Measurements from ENCODE around the gene OVOL1. TPM values are rescaled to one million over a fixed set of nuclear protein-coding genes. Genes with fewer than 3 reads are reported as not detected.

Gene OVOL1
- total and polyA plus RNA-seq, 2 donors (not counting 1 experiment from before 2014, with no cell fraction given) = 0.15 to 0.66 TPM

Other genes starting within 250 kb of the OVOL1 start
- gene LTBP3, start 228.7 kb upstream of the OVOL1 start, total RNA-seq = 69.0 and 69.7 TPM in 2 replicates
- gene LTBP3, start 228.7 kb upstream of the OVOL1 start, polyA plus RNA-seq = 65.1 and 84.8 TPM in 2 replicates
- gene ZNRD2, start 216.6 kb upstream of the OVOL1 start, total RNA-seq = 22.1 and 24.0 TPM in 2 replicates
- gene ZNRD2, start 216.6 kb upstream of the OVOL1 start, polyA plus RNA-seq = 98.0 and 112 TPM in 2 replicates
- 29.7 and 30.4 TPM in 2 replicates for gene FAM89B, start 214.5 kb upstream of the OVOL1 start, total RNA-seq
- gene FAM89B, start 214.5 kb upstream of the OVOL1 start, polyA plus RNA-seq = 35.1 and 50.2 TPM in 2 replicates
- gene EHBP1L1, start 211.0 kb upstream of the OVOL1 start, total RNA-seq = 202 and 224 TPM in 2 replicates
- gene EHBP1L1, start 211.0 kb upstream of the OVOL1 start, polyA plus RNA-seq = 279 and 313 TPM in 2 replicates
- gene KCNK7, start 191.3 kb upstream of the OVOL1 start, total RNA-seq = 3.5 and 3.9 TPM in 2 replicates
- gene KCNK7, start 191.3 kb upstream of the OVOL1 start, polyA plus RNA-seq = 2.2 and 5.8 TPM in 2 replicates
- gene MAP3K11, start 172.8 kb upstream of the OVOL1 start, total RNA-seq = 97.2 and 99.7 TPM in 2 replicates
- 40.7 and 67.3 TPM in 2 replicates for gene MAP3K11, start 172.8 kb upstream of the OVOL1 start, polyA plus RNA-seq
- 61.4 and 61.5 TPM in 2 replicates for gene PCNX3, start 171.3 kb upstream of the OVOL1 start, total RNA-seq
- 56.1 and 62.8 TPM in 2 replicates for gene PCNX3, start 171.3 kb upstream of the OVOL1 start, polyA plus RNA-seq
- gene SIPA1, start 149.0 kb upstream of the OVOL1 start, total RNA-seq = 448 and 461 TPM in 2 replicates
- gene SIPA1, start 149.0 kb upstream of the OVOL1 start, polyA plus RNA-seq = 308 and 314 TPM in 2 replicates
- 154 and 160 TPM in 2 replicates for gene RELA, start 124.1 kb upstream of the OVOL1 start, total RNA-seq
- gene RELA, start 124.1 kb upstream of the OVOL1 start, polyA plus RNA-seq = 124 and 188 TPM in 2 replicates
- 134 and 142 TPM in 2 replicates for gene KAT5, start 74.8 kb upstream of the OVOL1 start, total RNA-seq
- gene KAT5, start 74.8 kb upstream of the OVOL1 start, polyA plus RNA-seq = 84.6 and 131 TPM in 2 replicates
- gene RNASEH2C, start 66.3 kb upstream of the OVOL1 start, total RNA-seq = 75.3 and 81.6 TPM in 2 replicates
- gene RNASEH2C, start 66.3 kb upstream of the OVOL1 start, polyA plus RNA-seq = 71.6 and 95.0 TPM in 2 replicates
- gene AP5B1, start 6.1 kb upstream of the OVOL1 start, total RNA-seq = 25.2 and 26.3 TPM in 2 replicates
- gene AP5B1, start 6.1 kb upstream of the OVOL1 start, polyA plus RNA-seq = 9.4 and 9.6 TPM in 2 replicates
- gene SNX32, start 46.9 kb downstream of the OVOL1 start, total RNA-seq = 0.34 and 0.57 TPM in 2 replicates
- 0.89 and 8.8 TPM in 2 replicates for gene SNX32, start 46.9 kb downstream of the OVOL1 start, polyA plus RNA-seq
- 439 and 455 TPM in 2 replicates for gene CFL1, start 71.1 kb downstream of the OVOL1 start, total RNA-seq
- gene CFL1, start 71.1 kb downstream of the OVOL1 start, polyA plus RNA-seq = 530 and 990 TPM in 2 replicates
- 71.1 and 74.5 TPM in 2 replicates for gene MUS81, start 73.4 kb downstream of the OVOL1 start, total RNA-seq
- 134 and 135 TPM in 2 replicates for gene MUS81, start 73.4 kb downstream of the OVOL1 start, polyA plus RNA-seq
- gene EFEMP2, start 85.7 kb downstream of the OVOL1 start, total RNA-seq = 9.5 and 11.7 TPM in 2 replicates
- 13.3 and 14.7 TPM in 2 replicates for gene EFEMP2, start 85.7 kb downstream of the OVOL1 start, polyA plus RNA-seq
- gene CTSW, start 92.8 kb downstream of the OVOL1 start, total RNA-seq = 0.84 and 1.3 TPM in 2 replicates
- 4.6 and 5.4 TPM in 2 replicates for gene CTSW, start 92.8 kb downstream of the OVOL1 start, polyA plus RNA-seq
- gene FIBP, start 101.4 kb downstream of the OVOL1 start, total RNA-seq = 59.8 and 63.4 TPM in 2 replicates
- gene FIBP, start 101.4 kb downstream of the OVOL1 start, polyA plus RNA-seq = 94.9 and 128 TPM in 2 replicates
- 16.8 and 18.2 TPM in 2 replicates for gene CCDC85B, start 103.6 kb downstream of the OVOL1 start, total RNA-seq
- gene CCDC85B, start 103.6 kb downstream of the OVOL1 start, polyA plus RNA-seq = 21.8 and 39.5 TPM in 2 replicates
- not detected in 2 replicates for gene FOSL1, start 113.3 kb downstream of the OVOL1 start, total RNA-seq
- 2.3 and 4.8 TPM in 2 replicates for gene FOSL1, start 113.3 kb downstream of the OVOL1 start, polyA plus RNA-seq
- gene C11orf68, start 132.0 kb downstream of the OVOL1 start, total RNA-seq = 50.6 and 57.6 TPM in 2 replicates
- gene C11orf68, start 132.0 kb downstream of the OVOL1 start, polyA plus RNA-seq = 16.6 and 34.9 TPM in 2 replicates
- 62.9 and 71.7 TPM in 2 replicates for gene DRAP1, start 132.4 kb downstream of the OVOL1 start, total RNA-seq
- 83.9 and 90.2 TPM in 2 replicates for gene DRAP1, start 132.4 kb downstream of the OVOL1 start, polyA plus RNA-seq
- gene TSGA10IP, start 158.4 kb downstream of the OVOL1 start, total RNA-seq = not detected in 2 replicates
- not detected in 2 replicates for gene TSGA10IP, start 158.4 kb downstream of the OVOL1 start, polyA plus RNA-seq
- 97.4 and 102 TPM in 2 replicates for gene SART1, start 174.7 kb downstream of the OVOL1 start, total RNA-seq
- gene SART1, start 174.7 kb downstream of the OVOL1 start, polyA plus RNA-seq = 57.1 and 74.5 TPM in 2 replicates
- gene EIF1AD, start 215.1 kb downstream of the OVOL1 start, total RNA-seq = 61.0 and 65.2 TPM in 2 replicates
- 56.9 and 100 TPM in 2 replicates for gene EIF1AD, start 215.1 kb downstream of the OVOL1 start, polyA plus RNA-seq
- 99.3 and 99.5 TPM in 2 replicates for gene BANF1, start 215.4 kb downstream of the OVOL1 start, total RNA-seq
- gene BANF1, start 215.4 kb downstream of the OVOL1 start, polyA plus RNA-seq = 74.3 and 75.7 TPM in 2 replicates
- not detected in 2 replicates for gene CST6, start 224.9 kb downstream of the OVOL1 start, total RNA-seq
- gene CST6, start 224.9 kb downstream of the OVOL1 start, polyA plus RNA-seq = not detected in 2 replicates
- gene CATSPER1, start 239.4 kb downstream of the OVOL1 start, total RNA-seq = not detected in 2 replicates
- gene CATSPER1, start 239.4 kb downstream of the OVOL1 start, polyA plus RNA-seq = not detected in 2 replicates